ENCODE results near the gene RPTOR. TPM values are rescaled to one million over a fixed set of nuclear protein-coding genes. Genes with fewer than 3 reads are reported as not detected.

The RPTOR gene
- total RNA-seq, 1 experiment from 2014 or later, result 25.1 TPM

- Mint-ChIP-seq H3K27me3 (ENCODE audit: low read depth) (no peaks in the 10 kb centered on the region), H3K4me3 (no peak overlapping the region), H3K4me1 (peaks cover 10 to 18% of the 10 kb centered on the region in 2 experiments), H3K36me3 (ENCODE audit: insufficient read depth in 1 of 3, low read depth in 3 of 3) (peaks cover 0 to 12% (median 4%) of the 10 kb centered on the region in 3 experiments; a peak in 3 of 7 replicates), H3K27ac (no peak overlapping the region), H3K9me3 (no peaks in the 10 kb centered on the region; a peak in 1 of 5 replicates)
- no peak overlapping the region for H3K18ac ChIP-seq (ENCODE audit: insufficient read length, low read depth, low read length)
- H4K8ac ChIP-seq (replicated peaks; ENCODE audit: insufficient read length, low read depth, low read length), result no peak overlapping the region
- no peaks in the 10 kb centered on the region for H3K27me3 ChIP-seq (ENCODE audit: insufficient read depth, low read length)
- no peak overlapping the region for H3K4ac ChIP-seq (ENCODE audit: low read depth, low read length)
- no CpG with 5 or more reads among the region's 15 CpGs for WGBS (ENCODE audit: extremely low coverage, insufficient read length, low lambda C conversion rate)
- no peaks in the 10 kb centered on the region for H3K9me3 ChIP-seq (ENCODE audit: control insufficient read depth, low read depth, low read length)
- no peak overlapping the region for H3K23ac ChIP-seq (ENCODE audit: insufficient read length, low read depth, low read length)
- H4K91ac ChIP-seq (ENCODE audit: insufficient read length, low read depth, low read length), result no peak overlapping the region
- no peaks in the 10 kb centered on the region for H4K20me1 ChIP-seq (ENCODE audit: control insufficient read depth, insufficient read depth, insufficient read length)
- H3K23me2 ChIP-seq (ENCODE audit: insufficient read length, low read depth, low read length, poor library complexity, severe bottlenecking), result no peaks in the 10 kb centered on the region
- H3K79me1 ChIP-seq (ENCODE audit: insufficient read depth, low read depth, low read length, poor library complexity, severe bottlenecking), result no peaks in the 10 kb centered on the region
- H2BK5ac ChIP-seq (ENCODE audit: insufficient read length, low read length), result no peak overlapping the region
- DNase-seq, result no peak
- no peak overlapping the region for H2BK15ac ChIP-seq (ENCODE audit: low read depth, low read length)
- H2BK12ac ChIP-seq (ENCODE audit: insufficient read length, low read depth, low read length), result no peak overlapping the region
- no peaks in the 10 kb centered on the region for H3K79me2 ChIP-seq (ENCODE audit: insufficient read depth, low read length)
- no peak overlapping the region for H3K56ac ChIP-seq (ENCODE audit: insufficient read length, low read depth, low read length)
- no peak overlapping the region for H2BK20ac ChIP-seq (ENCODE audit: low read depth, low read length, poor library complexity, severe bottlenecking)
- no peak overlapping the region for H3K9ac ChIP-seq (ENCODE audit: extremely low read depth, insufficient read length, low read length)
- H3K27ac ChIP-seq (ENCODE audit: insufficient read length, low read depth, low read length), result no peak overlapping the region
- H3K4me1 ChIP-seq (ENCODE audit: insufficient read depth, low read length), result no peaks in the 10 kb centered on the region
- no peak overlapping the region for H2BK120ac ChIP-seq (ENCODE audit: low read depth, low read length, poor library complexity, severe bottlenecking)
- no peak for TF ChIP-seq CTCF (conservative IDR thresholded peaks at IDR 0.05)
- H4K5ac ChIP-seq (ENCODE audit: insufficient read length, low read depth, low read length), result no peak overlapping the region
- no peak overlapping the region for H3T11ph ChIP-seq (ENCODE audit: low read length)
- no peak overlapping the region for H3K4me2 ChIP-seq (ENCODE audit: insufficient read depth, insufficient read length, low read length)
- no peak overlapping the region for H3K14ac ChIP-seq (ENCODE audit: insufficient read depth, low read length)
- no peak overlapping the region for H2AFZ ChIP-seq (ENCODE audit: low read length)
- H2AK5ac ChIP-seq (ENCODE audit: insufficient read length, low read length), result no peak overlapping the region
Measured at GRCh38 chr17:80839970-80840369, 295.3 kb downstream of the RPTOR start.

All from H9 (cell line).